ENCODE measurements around the gene PRKCB.

DNA sequence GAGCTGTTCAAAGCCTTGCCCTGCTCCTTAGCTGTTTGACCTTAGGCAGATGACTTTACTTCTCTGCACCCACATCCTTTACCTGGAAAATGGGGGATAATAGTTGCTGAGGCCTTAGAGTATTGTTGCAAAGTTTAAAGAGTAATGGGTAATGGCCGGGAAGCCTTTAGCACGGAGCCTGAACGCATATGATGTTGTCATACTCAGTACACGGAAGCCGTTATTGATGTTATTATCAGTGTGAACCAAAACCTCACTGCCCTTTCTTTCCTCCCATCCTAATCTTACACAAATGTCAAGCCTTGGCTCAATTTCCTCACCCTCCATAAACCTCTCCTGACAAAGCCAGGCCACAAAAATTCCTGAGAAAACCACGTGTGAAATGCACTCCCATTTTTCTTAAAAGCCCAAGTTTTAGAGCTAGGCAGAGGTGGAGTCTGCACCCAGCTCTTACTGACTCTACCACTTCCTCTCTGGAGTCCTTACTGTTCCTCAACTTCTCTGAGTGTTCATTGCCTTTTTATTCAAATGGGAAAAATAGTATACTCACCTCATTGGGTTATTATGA, 353.1 kb downstream of the PRKCB start:
- TF ChIP-seq, protein P1, sequence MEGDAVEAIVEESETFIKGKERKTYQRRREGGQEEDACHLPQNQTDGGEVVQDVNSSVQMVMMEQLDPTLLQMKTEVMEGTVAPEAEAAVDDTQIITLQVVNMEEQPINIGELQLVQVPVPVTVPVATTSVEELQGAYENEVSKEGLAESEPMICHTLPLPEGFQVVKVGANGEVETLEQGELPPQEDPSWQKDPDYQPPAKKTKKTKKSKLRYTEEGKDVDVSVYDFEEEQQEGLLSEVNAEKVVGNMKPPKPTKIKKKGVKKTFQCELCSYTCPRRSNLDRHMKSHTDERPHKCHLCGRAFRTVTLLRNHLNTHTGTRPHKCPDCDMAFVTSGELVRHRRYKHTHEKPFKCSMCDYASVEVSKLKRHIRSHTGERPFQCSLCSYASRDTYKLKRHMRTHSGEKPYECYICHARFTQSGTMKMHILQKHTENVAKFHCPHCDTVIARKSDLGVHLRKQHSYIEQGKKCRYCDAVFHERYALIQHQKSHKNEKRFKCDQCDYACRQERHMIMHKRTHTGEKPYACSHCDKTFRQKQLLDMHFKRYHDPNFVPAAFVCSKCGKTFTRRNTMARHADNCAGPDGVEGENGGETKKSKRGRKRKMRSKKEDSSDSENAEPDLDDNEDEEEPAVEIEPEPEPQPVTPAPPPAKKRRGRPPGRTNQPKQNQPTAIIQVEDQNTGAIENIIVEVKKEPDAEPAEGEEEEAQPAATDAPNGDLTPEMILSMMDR (IDR thresholded peaks at IDR 0.05; ENCODE audit: low read depth, low read length) = no peak
- TF ChIP-seq EZH2phosphoT487 (IDR thresholded peaks at IDR 0.05; ENCODE audit: low read depth) = no peak

Data from OCI-LY3 (cell line).